ENCODE results near the gene PDHX.

- TF ChIP-seq CTCF (IDR thresholded peaks at IDR 0.05): no peak
- TF ChIP-seq POLR2A (IDR thresholded peaks at IDR 0.05): no peak
Observed at GRCh38 chr11:34964610-34965331, 48.4 kb downstream of the PDHX start.
